H1 (cell line): ENCODE results near the gene KRT34. TPM values are rescaled to one million over a fixed set of nuclear protein-coding genes. Genes with fewer than 3 reads are reported as not detected.

Experiments
- CTCF ChIA-PET: fragments of 300-600 bp; sonication (Branson Sonifier 250); formaldehyde crosslinking; loops from one replicate; lab custom pipeline; 2021; ENCODE audit not compliant: partially characterized antibody; lab: Charles Lee
- POLR2A ChIA-PET: fragments of 300-600 bp; sonication (Branson Sonifier 250); formaldehyde crosslinking; loops from one replicate; lab custom pipeline; 2021; ENCODE audit warnings: inconsistent platforms; ENCODE audit not compliant: partially characterized antibody; lab: Charles Lee
- DNase-seq, 2 experiments: peaks; one replicate each; pipeline versions ENCODE4 v3.0.0 to v3.0.0-alpha.2; 2010 to 2022; ENCODE audit warnings: low spot score in 2 of 2, low read depth in 1 of 2, mixed read lengths in 1 of 2
- FAIRE-seq: peaks from 2 replicates; lab custom pipeline; 2011; peaks lifted over from hg19 to GRCh38; lab: Jason Lieb, UNC
- H2AFZ ChIP-seq: 2 replicates; pipeline ENCODE4 v1.8.1; 2012; ENCODE audit warnings: low read length, inconsistent platforms
- H2AK5ac ChIP-seq: 2 replicates; pipeline ENCODE4 v1.6.1; 2013; ENCODE audit warnings: low read depth, low read length
- H2BK120ac ChIP-seq: replicated peaks from 2 replicates; pipeline ENCODE3; 2013; ENCODE audit warnings: low read depth, low read length, inconsistent platforms
- H2BK12ac ChIP-seq: 2 replicates; pipeline ENCODE4 v1.6.1; 2013; ENCODE audit warnings: low read depth, low read length
- H2BK15ac ChIP-seq: 2 replicates; pipeline ENCODE4 v1.6.1; 2013; ENCODE audit warnings: low read length
- H2BK20ac ChIP-seq: 2 replicates; pipeline ENCODE4 v1.6.1; 2013; ENCODE audit warnings: low read length
- H2BK5ac ChIP-seq: 2 replicates; pipeline ENCODE4 v1.6.1; 2013; ENCODE audit warnings: low read depth, low read length
- H3K14ac ChIP-seq: 2 replicates; pipeline ENCODE4 v1.6.1; 2013; ENCODE audit warnings: inconsistent platforms; ENCODE audit not compliant: insufficient read length
- H3K18ac ChIP-seq: 2 replicates; pipeline ENCODE4 v1.6.1; 2013; ENCODE audit warnings: low read length; ENCODE audit errors: extremely low read depth
- H3K23ac ChIP-seq: 2 replicates; pipeline ENCODE4 v1.6.1; 2013; ENCODE audit warnings: inconsistent platforms; ENCODE audit not compliant: insufficient read length
- H3K23me2 ChIP-seq: 2 replicates; pipeline ENCODE4 v1.6.1; 2013; ENCODE audit warnings: low read depth, low read length
- H3K27ac ChIP-seq: 2 replicates; pipeline ENCODE4 v1.6.1; 2011; ENCODE audit warnings: low read depth, low read length, inconsistent platforms
- H3K27me3 ChIP-seq, 4 experiments: replicated peaks in 1 of 4; 1 replicate in 1 of 4; 2 replicates in 3 of 4; pipeline versions ENCODE4 v1.6.1 to v1.8.1; 2011 to 2013; ENCODE audit warnings: low read length in 3 of 4, mild to moderate bottlenecking in 3 of 4, inconsistent platforms in 2 of 4, mixed read lengths in 2 of 4, moderate library complexity in 1 of 4; ENCODE audit not compliant: control insufficient read depth in 3 of 4, insufficient read depth in 3 of 4; ENCODE audit errors: extremely low read depth in 1 of 4
- H3K36me3 ChIP-seq, 4 experiments: 2 replicates each; pipeline versions ENCODE4 v1.6.1 to v1.8.1; 2011 to 2013; ENCODE audit warnings: mild to moderate bottlenecking in 4 of 4, low read length in 3 of 4, moderate library complexity in 2 of 4, control low read depth in 1 of 4, inconsistent platforms in 1 of 4; ENCODE audit not compliant: insufficient read depth in 4 of 4, control insufficient read depth in 2 of 4
- H3K4ac ChIP-seq: replicated peaks from 2 replicates; pipeline ENCODE3; 2013; ENCODE audit warnings: low read length, low read depth, mixed read lengths, inconsistent platforms; ENCODE audit not compliant: insufficient read length
- H3K4me1 ChIP-seq, 4 experiments: replicated peaks in 1 of 4; 1 replicate in 1 of 4; 2 replicates in 3 of 4; pipeline versions ENCODE4 v1.6.1 to v1.8.1; 2011 to 2013; ENCODE audit warnings: low read length in 3 of 4, inconsistent platforms in 2 of 4, mixed read lengths in 1 of 4; ENCODE audit not compliant: insufficient read depth in 4 of 4, control insufficient read depth in 3 of 4
- H3K4me2 ChIP-seq, 2 experiments: 2 replicates each; pipeline versions ENCODE4 v1.6.1 to v1.8.1; 2011 to 2013; ENCODE audit warnings: low read depth in 2 of 2, low read length in 2 of 2, control low read depth in 1 of 2, inconsistent platforms in 1 of 2, mild to moderate bottlenecking in 1 of 2; ENCODE audit not compliant: insufficient read depth in 1 of 2
- H3K4me3 ChIP-seq, 4 experiments: fragments of 200-600, 300-600 bp in 1 of 4; sonication (generic), shearing (Covaris generic), sonication (Bioruptor Twin) in 1 of 4; 2 replicates each; pipeline versions ENCODE4 v1.5.1 to v1.8.1; 2011 to 2016; ENCODE audit warnings: low read length in 4 of 4, low read depth in 3 of 4, control low read depth in 2 of 4, inconsistent platforms in 2 of 4, mild to moderate bottlenecking in 2 of 4, mixed read lengths in 1 of 4, moderate library complexity in 1 of 4; ENCODE audit not compliant: insufficient read depth in 2 of 4; ENCODE audit errors: extremely low read depth in 1 of 4
- H3K56ac ChIP-seq: replicated peaks from 2 replicates; pipeline ENCODE3; 2013; ENCODE audit warnings: low read depth, mild to moderate bottlenecking, mixed read lengths, low read length, inconsistent platforms; ENCODE audit not compliant: insufficient read length
- H3K79me1 ChIP-seq: 2 replicates; pipeline ENCODE4 v1.6.1; 2013; ENCODE audit warnings: low read depth, low read length, control low read depth
- H3K79me2 ChIP-seq, 2 experiments: 2 replicates each; pipeline versions ENCODE4 v1.6.1 to v1.8.1; 2012 to 2013; ENCODE audit warnings: low read length in 2 of 2, mild to moderate bottlenecking in 2 of 2, inconsistent platforms in 1 of 2; ENCODE audit not compliant: insufficient read depth in 2 of 2, control insufficient read depth in 1 of 2
- H3K9ac ChIP-seq, 4 experiments: replicated peaks in 1 of 4; 1 replicate in 1 of 4; 2 replicates in 3 of 4; pipeline versions ENCODE4 v1.6.1 to v1.8.1; 2011 to 2013; ENCODE audit warnings: low read depth in 3 of 4, low read length in 3 of 4, control low read depth in 2 of 4, mild to moderate bottlenecking in 2 of 4, moderate library complexity in 2 of 4, inconsistent platforms in 1 of 4; ENCODE audit errors: extremely low read depth in 1 of 4
- H3K9me3 ChIP-seq, 2 experiments: 2 replicates each; pipeline versions ENCODE4 v1.6.1 to v1.8.1; 2012 to 2013; ENCODE audit warnings: mild to moderate bottlenecking in 2 of 2, moderate library complexity in 2 of 2, control low read depth in 1 of 2, inconsistent platforms in 1 of 2, low read depth in 1 of 2, low read length in 1 of 2, mixed read lengths in 1 of 2; ENCODE audit not compliant: insufficient read depth in 2 of 2
- H4K20me1 ChIP-seq, 2 experiments: replicated peaks in 1 of 2; 2 replicates each; pipeline versions ENCODE3 to v1.8.1; 2011 to 2013; ENCODE audit warnings: inconsistent platforms in 2 of 2, low read length in 2 of 2, mild to moderate bottlenecking in 1 of 2; ENCODE audit not compliant: insufficient read depth in 2 of 2, control insufficient read depth in 1 of 2
- H4K5ac ChIP-seq: 2 replicates; pipeline ENCODE4 v1.6.1; 2013; ENCODE audit warnings: low read length, low read depth, mixed read lengths, inconsistent platforms; ENCODE audit not compliant: insufficient read length
- H4K8ac ChIP-seq: 2 replicates; pipeline ENCODE4 v1.8.0; 2013; ENCODE audit warnings: mild to moderate bottlenecking, moderate library complexity, low read length, inconsistent platforms; ENCODE audit not compliant: insufficient read depth; ENCODE audit errors: extremely low read depth
- H4K91ac ChIP-seq: replicated peaks from 2 replicates; pipeline ENCODE3; 2013; ENCODE audit warnings: low read length, mixed read lengths, inconsistent platforms; ENCODE audit not compliant: insufficient read length
- CTBP2 ChIP-seq: IDR thresholded peaks from 2 replicates; pipeline ENCODE4 v1.7.0; 2011; ENCODE audit warnings: borderline replicate concordance, mild to moderate bottlenecking, moderate library complexity, mixed read lengths, low read length; ENCODE audit not compliant: insufficient read depth, insufficient read length
- HDAC6 ChIP-seq: IDR thresholded peaks from one replicate; pipeline ENCODE4 v1.7.1; 2012; ENCODE audit warnings: low read depth, mild to moderate bottlenecking, inconsistent platforms, low read length, moderate library complexity
- PHF8 ChIP-seq: fragments of 200-600 bp; sonication (generic); conservative IDR thresholded peaks from 2 replicates; pipeline ENCODE4 v1.7.1; 2012; ENCODE audit warnings: low read depth, mild to moderate bottlenecking, inconsistent platforms, low read length, moderate library complexity
- RNF2 ChIP-seq: fragments of 200-900, 300-1000 bp; sonication (generic); IDR thresholded peaks from 2 replicates; pipeline ENCODE4 v1.7.1; 2016; ENCODE audit warnings: borderline replicate concordance, low read depth, mild to moderate bottlenecking, antibody characterized with exemption, low read length; ENCODE audit not compliant: poor library complexity, severe bottlenecking; ENCODE audit errors: missing control alignments
- SAP30 ChIP-seq: fragments of 300-600 bp; sonication (generic); IDR thresholded peaks from 2 replicates; pipeline ENCODE4 v1.7.1; 2012; ENCODE audit warnings: low read length, moderate library complexity, mild to moderate bottlenecking, inconsistent platforms; ENCODE audit not compliant: insufficient read depth, insufficient replicate concordance
- SP1 ChIP-seq: IDR thresholded peaks from 2 replicates; pipeline ENCODE4 v1.6.1; 2011; ENCODE audit warnings: low read depth, low read length
- SRF ChIP-seq: IDR thresholded peaks from 2 replicates; pipeline ENCODE4 v1.6.1; 2011; ENCODE audit warnings: mild to moderate bottlenecking, low read depth, low read length, moderate library complexity
- WGBS, 2 experiments: shearing (Covaris generic) in 1 of 2; methylation state at CpG; one replicate each; pipeline versions ENCODE4 v1.1.6 to v1.1.7; 2013 to 2015; ENCODE audit warnings: low lambda C conversion rate in 2 of 2, mixed read lengths in 2 of 2, inconsistent platforms in 1 of 2, low coverage in 1 of 2, missing lambda C conversion rate in 1 of 2; ENCODE audit not compliant: insufficient replicate concordance in 2 of 2, insufficient coverage in 1 of 2, insufficient read length in 1 of 2; ENCODE audit errors: extremely low coverage in 1 of 2, missing lambda C conversion rate in 1 of 2; 5-methylcytosine and 5-hydroxymethylcytosine counted together
- polyA plus RNA-seq, 7 experiments: library from polyadenylated mRNA; depleted of rRNA in 3 of 7; stranded (reverse) in 5 of 7; unstranded in 2 of 7; fragments of >200 nt in 5 of 7; fragments of 200-250 nt in 2 of 7; gene quantifications; 1 replicate in 5 of 7; 2 replicates in 1 of 7; 4 replicates in 1 of 7; pipeline versions ENCODE4 v1.2.1 to v1.2.3, GENCODE V29; 2011 to 2013; ENCODE audit warnings: missing spikeins in 2 of 7, mixed read lengths in 2 of 7
- total RNA-seq: library from RNA; stranded (reverse); fragmentation: NEBNext Ultra II Directional; extraction: Animal tissue kit (Norgen Biotek cat#: 25700); gene quantifications from 2 replicates; pipeline ENCODE4 v1.2.1, GENCODE V29; 2021

Gene KRT34
- total and polyA plus RNA-seq, 2 of the 8 experiments (the other 6 are each of a cell fraction or from before 2014, with no cell fraction given), result not detected

DNA sequence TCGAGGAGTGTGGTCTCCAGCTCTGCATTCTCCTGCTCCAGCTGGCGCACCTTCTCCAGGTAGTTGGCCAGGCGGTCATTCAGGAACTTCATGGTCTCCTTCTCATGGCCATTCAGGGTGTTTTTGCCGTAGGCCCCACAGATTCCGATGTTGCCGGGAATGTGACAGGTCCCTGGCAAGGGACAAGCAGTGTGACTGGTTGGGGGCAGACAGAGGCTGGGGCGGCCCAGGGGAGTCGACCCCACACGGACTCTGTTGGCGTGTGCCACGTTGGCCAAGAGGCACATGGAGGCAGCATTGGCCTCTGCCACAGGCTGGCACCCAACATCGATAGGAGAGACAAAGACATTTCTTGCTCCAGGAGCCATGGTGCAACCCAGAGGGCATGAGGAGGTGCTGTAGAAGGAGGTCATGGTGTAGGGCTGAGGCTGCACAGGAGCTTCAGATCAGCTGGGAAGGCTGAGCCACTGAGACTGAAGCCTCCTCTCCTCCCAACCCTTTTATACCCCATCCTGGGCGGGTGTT lies 42.1 kb upstream of the KRT34 start, which contains the start of gene KRT37:
TSS of gene KRT37 (minus strand) at position 475 of the 525 bp plus-strand sequence. CDS start at position 413, 62 bp downstream.
- no peak within 1 kb of the TSS for H3K4me3 ChIP-seq
- no peaks in the 10 kb centered on the region for H3K9me3 ChIP-seq

More for the DNA sequence above, 42.1 kb upstream of the KRT34 start, which contains the start of gene KRT37:
- no peak within 1 kb of the TSS for H4K91ac ChIP-seq
- no peak within 1 kb of the TSS for H3K23ac ChIP-seq
- H2BK15ac ChIP-seq, result no peak within 1 kb of the TSS
- H4K8ac ChIP-seq, result no peak within 1 kb of the TSS
- ChIA-PET POLR2A (no interaction called here), CTCF (interaction anchor here (1.0 kb wide), 1 partner anchor 10 kb away, joined by 3 read pairs; no protein-coding TSS in a partner anchor)
- H3K27ac ChIP-seq, result no peak within 1 kb of the TSS
- H2BK120ac ChIP-seq, result no peak within 1 kb of the TSS
- H2BK5ac ChIP-seq, result no peak within 1 kb of the TSS
- 0 out of 7 replicates have a peak within 1 kb of the TSS, but pooled peaks of 1 of the 4 experiments have one; percentile 13 for H3K9ac ChIP-seq
- FAIRE-seq (no peak), DNase-seq (no peak)
- H4K20me1 ChIP-seq, result no peaks in the 10 kb centered on the region
- H3K18ac ChIP-seq, result no peak within 1 kb of the TSS
- no peak within 1 kb of the TSS for H3K4ac ChIP-seq
- no peak within 1 kb of the TSS for H4K5ac ChIP-seq
- no peak for TF ChIP-seq HDAC6
- no peak for TF ChIP-seq CTBP2
- no peak for TF ChIP-seq SRF
- no peak for TF ChIP-seq SAP30
- no peak for TF ChIP-seq SP1
- no peak for TF ChIP-seq RNF2
- no peak for TF ChIP-seq PHF8
- no peaks in the 10 kb centered on the region for H3K23me2 ChIP-seq
- H2BK20ac ChIP-seq, result no peak within 1 kb of the TSS
- no peaks in the 10 kb centered on the region for H3K79me1 ChIP-seq
- H3K36me3 ChIP-seq, result no peaks in the 10 kb centered on the region
- WGBS, 2 experiments, result 95% methylated on average over 7 of the region's 13 CpGs; no CpG with 5 or more reads in 1 of the 2 experiments
- no peak within 1 kb of the TSS for H3K56ac ChIP-seq
- no peak within 1 kb of the TSS for H2AK5ac ChIP-seq
- no peaks in the 10 kb centered on the region for H3K27me3 ChIP-seq
- no peaks in the 10 kb centered on the region for H3K79me2 ChIP-seq
- no peak within 1 kb of the TSS for H3K4me2 ChIP-seq
- peaks cover 0 to 3% (median 0%) of the 10 kb centered on the region in 4 experiments; a peak in 1 of 7 replicates for H3K4me1 ChIP-seq
- no peak within 1 kb of the TSS for H3K14ac ChIP-seq
- no peak within 1 kb of the TSS for H2AFZ ChIP-seq
- H2BK12ac ChIP-seq, result no peak within 1 kb of the TSS
